ENCODE data around the gene ENC1. TPM values are rescaled to one million over a fixed set of nuclear protein-coding genes. Genes with fewer than 3 reads are reported as not detected.

Gene ENC1
- total RNA-seq, 4 donors from 2014 or later, result 6.4 to 19.4 (median 13.0) TPM

GRCh38 chr5:74631081-74631953 lies 9.2 kb downstream of the ENC1 start:
- DNase-seq (ENCODE audit: low spot score in 2 of 2), result no peak
- Histone ChIP-seq H3K27me3 (no peaks in the 10 kb centered on the region), H3K4me3 (no peak overlapping the region), H3K36me3 (peaks cover 10% of the 10 kb centered on the region), H3K27ac (no peak overlapping the region), H3K4me1 (peaks cover 14% of the 10 kb centered on the region), H3K9me3 (no peaks in the 10 kb centered on the region)
- TF ChIP-seq POLR2AphosphoS5 (IDR thresholded peaks at IDR 0.05), result no peak
- TF ChIP-seq EP300 (IDR thresholded peaks at IDR 0.05), result no peak
- TF ChIP-seq CTCF (IDR thresholded peaks at IDR 0.05), result no peak
- TF ChIP-seq POLR2A (IDR thresholded peaks at IDR 0.05), result no peak
- 75% methylated on average over 11 of the region's 11 CpGs for WGBS

- WGBS, result 75% methylated on average over 7 of the region's 7 CpGs
- no peaks in the 10 kb centered on the region for H3K9me3 ChIP-seq
- no peaks in the 10 kb centered on the region for H3K27me3 ChIP-seq
- peaks cover 10% of the 10 kb centered on the region for H3K4me1 ChIP-seq
- peaks cover 4% of the 10 kb centered on the region for H3K36me3 ChIP-seq
- H3K27ac ChIP-seq, result no peak overlapping the region
- TF ChIP-seq EP300 (IDR thresholded peaks at IDR 0.05), result no peak
- no peak for TF ChIP-seq POLR2A (IDR thresholded peaks at IDR 0.05)
- no peak for TF ChIP-seq CTCF (IDR thresholded peaks at IDR 0.05)
- TF ChIP-seq POLR2AphosphoS5 (IDR thresholded peaks at IDR 0.05), result no peak
- no peak overlapping the region for H3K4me3 ChIP-seq
- DNase-seq (ENCODE audit: low spot score in 2 of 2), result no peak
Observed at GRCh38 chr5:74630453-74631066, 10.0 kb downstream of the ENC1 start.

- WGBS, result 73% methylated on average over 4 of the region's 4 CpGs
- H3K36me3 ChIP-seq, result no peaks in the 10 kb centered on the region
- DNase-seq (ENCODE audit: low spot score in 2 of 2), result no peak
- no peaks in the 10 kb centered on the region for H3K27me3 ChIP-seq
- no peak overlapping the region for H3K4me3 ChIP-seq
- no peak overlapping the region for H3K27ac ChIP-seq
- no peaks in the 10 kb centered on the region for H3K9me3 ChIP-seq
- H3K4me1 ChIP-seq, result peaks cover 13% of the 10 kb centered on the region
- TF ChIP-seq EP300 (IDR thresholded peaks at IDR 0.05) (no peak), POLR2AphosphoS5 (IDR thresholded peaks at IDR 0.05) (no peak), CTCF (IDR thresholded peaks at IDR 0.05) (no peak), POLR2A (IDR thresholded peaks at IDR 0.05) (no peak)
Observed at GRCh38 chr5:74629326-74629725, 11.2 kb downstream of the ENC1 start.

GRCh38 chr5:74628359-74628758 lies 12.2 kb downstream of the ENC1 start:
- Histone ChIP-seq H3K27me3 (no peaks in the 10 kb centered on the region), H3K4me1 (peaks cover 13% of the 10 kb centered on the region), H3K36me3 (no peaks in the 10 kb centered on the region), H3K27ac (no peak overlapping the region), H3K4me3 (no peak overlapping the region), H3K9me3 (no peaks in the 10 kb centered on the region)
- 85% methylated on average over 6 of the region's 6 CpGs for WGBS
- DNase-seq (ENCODE audit: low spot score in 2 of 2), result no peak
- TF ChIP-seq CTCF (IDR thresholded peaks at IDR 0.05), result no peak
- TF ChIP-seq POLR2AphosphoS5 (IDR thresholded peaks at IDR 0.05), result no peak
- no peak for TF ChIP-seq EP300 (IDR thresholded peaks at IDR 0.05)
- no peak for TF ChIP-seq POLR2A (IDR thresholded peaks at IDR 0.05)

GRCh38 chr5:74627646-74628279 lies 12.8 kb downstream of the ENC1 start:
- Histone ChIP-seq H3K9me3 (no peaks in the 10 kb centered on the region), H3K27me3 (no peaks in the 10 kb centered on the region), H3K4me1 (peaks cover 13% of the 10 kb centered on the region), H3K4me3 (no peak overlapping the region), H3K27ac (no peak overlapping the region), H3K36me3 (no peaks in the 10 kb centered on the region)
- DNase-seq (ENCODE audit: low spot score in 2 of 2), result no peak
- 72% methylated on average over 4 of the region's 4 CpGs for WGBS
- TF ChIP-seq CTCF (IDR thresholded peaks at IDR 0.05) (no peak), EP300 (IDR thresholded peaks at IDR 0.05) (no peak), POLR2A (IDR thresholded peaks at IDR 0.05) (no peak), POLR2AphosphoS5 (IDR thresholded peaks at IDR 0.05) (no peak)

Data from suprapubic skin (tissue), 4 donors.